K562 (cell line): ENCODE data around the gene NELFE. TPM values are rescaled to one million over a fixed set of nuclear protein-coding genes. Genes with fewer than 3 reads are reported as not detected.

Experiments
- BRF1 ChIP-seq: IDR thresholded peaks from 3 replicates; pipeline ENCODE4 v1.6.1; 2011; ENCODE audit warnings: borderline replicate concordance, mild to moderate bottlenecking; ENCODE audit not compliant: insufficient read length; ENCODE audit errors: extremely low read depth
- CBFA2T2 ChIP-seq: fragments of 450-650 bp; conservative IDR thresholded peaks from 2 replicates; pipeline ENCODE4 v1.6.1; 2017; ENCODE audit warnings: mild to moderate bottlenecking
- FOXA3 ChIP-seq, 2 experiments: fragments of 450-650 bp in 1 of 2; sonication (generic) in 1 of 2; formaldehyde crosslinking; IDR thresholded peaks in 1 of 2; conservative IDR thresholded peaks in 1 of 2; 2 replicates each; pipeline versions ENCODE4 v1.4.0 to v1.8.0; 2020 to 2022; ENCODE audit warnings: mild to moderate bottlenecking in 2 of 2, missing genetic modification reagents in 1 of 2
- GATAD2B ChIP-seq: fragments of 450-650 bp; IDR thresholded peaks from 2 replicates; pipeline ENCODE4 v1.6.1; 2017; ENCODE audit warnings: mild to moderate bottlenecking, borderline replicate concordance
- GMEB1 ChIP-seq: fragments of 250-450 bp; sonication (Bioruptor Pico); IDR thresholded peaks from 2 replicates; pipeline ENCODE4 v1.4.0; 2020; ENCODE audit warnings: mild to moderate bottlenecking
- HINFP ChIP-seq: fragments of 450-650 bp; conservative IDR thresholded peaks from 2 replicates; pipeline ENCODE4 v1.6.1; 2016; ENCODE audit warnings: missing genetic modification characterization, low read depth, mild to moderate bottlenecking, control low read depth, missing compliant biosample characterization
- JUN ChIP-seq, 2 experiments: sonication (generic) in 1 of 2; formaldehyde crosslinking in 1 of 2; IDR thresholded peaks; 2 replicates each; pipeline versions ENCODE4 v1.6.1 to v1.8.0; 2012 to 2022; ENCODE audit warnings: borderline replicate concordance in 2 of 2, mild to moderate bottlenecking in 2 of 2, improper control_type of control experiment in 1 of 2, low read depth in 1 of 2, low read length in 1 of 2, missing genetic modification reagents in 1 of 2
- JUND ChIP-seq, 2 experiments: IDR thresholded peaks; 2 replicates in 1 of 2; 3 replicates in 1 of 2; pipeline ENCODE4 v1.6.1; 2011; ENCODE audit warnings: borderline replicate concordance in 2 of 2, low read depth in 2 of 2, low read length in 2 of 2, improper control_type of control experiment in 1 of 2, missing biosample characterization in 1 of 2, missing genetic modification characterization in 1 of 2, missing genetic modification reagents in 1 of 2
- MBD2 ChIP-seq: sonication (generic); IDR thresholded peaks from 2 replicates; pipeline ENCODE4 v1.6.1; 2016; ENCODE audit warnings: low read depth, borderline replicate concordance
- NCOR1 ChIP-seq: fragments of 450-650 bp; IDR thresholded peaks from 2 replicates; pipeline ENCODE4 v1.6.1; 2016; ENCODE audit warnings: mild to moderate bottlenecking, moderate library complexity
- PHF21A ChIP-seq: fragments of 450-650 bp; IDR thresholded peaks from 2 replicates; pipeline ENCODE4 v1.6.1; 2017; ENCODE audit warnings: low read depth, borderline replicate concordance
- RCOR1 ChIP-seq, 2 experiments: IDR thresholded peaks; 2 replicates each; pipeline ENCODE4 v1.6.1; 2012; ENCODE audit warnings: low read depth in 2 of 2, low read length in 2 of 2, borderline replicate concordance in 1 of 2, improper control_type of control experiment in 1 of 2
- SMARCA4 ChIP-seq: fragments of 450-650 bp; IDR thresholded peaks from 2 replicates; pipeline ENCODE4 v1.6.1; 2016
- TBL1XR1 ChIP-seq, 2 experiments: IDR thresholded peaks; 2 replicates each; pipeline ENCODE4 v1.6.1; 2012; ENCODE audit warnings: improper control_type of control experiment in 2 of 2, low read length in 2 of 2, mild to moderate bottlenecking in 1 of 2
- TCF3 ChIP-seq: sonication (generic); formaldehyde crosslinking; IDR thresholded peaks from 2 replicates; pipeline ENCODE4 v1.4.0; 2020; ENCODE audit warnings: mild to moderate bottlenecking, missing genetic modification reagents
- TEAD4 ChIP-seq, 2 experiments: sonication (generic) in 1 of 2; formaldehyde crosslinking in 1 of 2; IDR thresholded peaks; 2 replicates each; pipeline versions ENCODE4 v1.6.1 to v1.8.0; 2012 to 2022; ENCODE audit warnings: borderline replicate concordance in 1 of 2, inconsistent platforms in 1 of 2, low read length in 1 of 2, mild to moderate bottlenecking in 1 of 2, missing genetic modification reagents in 1 of 2
- VEZF1 ChIP-seq: fragments of 200-800 bp; sonication (Bioruptor generic); IDR thresholded peaks from 2 replicates; pipeline ENCODE4 v1.6.1; 2017; ENCODE audit warnings: missing genetic modification characterization, missing compliant biosample characterization
- ZNF23 ChIP-seq: fragments of 250-450 bp; sonication (Bioruptor Pico); IDR thresholded peaks from 2 replicates; pipeline ENCODE4 v1.4.0; 2020; ENCODE audit warnings: mild to moderate bottlenecking
- ZNF766 ChIP-seq: fragments of 200-800 bp; sonication (Bioruptor generic); conservative IDR thresholded peaks from 2 replicates; pipeline ENCODE4 v1.6.1; 2016; ENCODE audit warnings: missing genetic modification characterization, missing compliant biosample characterization
- polyA plus RNA-seq, 8 experiments: library from polyadenylated mRNA; depleted of rRNA in 4 of 8; stranded (reverse) in 5 of 8; unstranded in 3 of 8; fragments of >200 nt; fragmentation: Nextera tagmentation in 2 of 8; fragmentation: Illumina TruSeq in 1 of 8; extraction: Ambion mirVana in 2 of 8; extraction: Trizol in 1 of 8; gene quantifications; 2 replicates each; pipeline versions ENCODE4 v1.2.1 to v1.2.3, GENCODE V29; 2011 to 2014; ENCODE audit warnings: inconsistent platforms in 1 of 8, missing spikeins in 1 of 8
- total RNA-seq, 7 experiments: library from RNA; depleted of rRNA in 6 of 7; stranded (reverse); fragments of >200 nt in 6 of 7; fragmentation: Illumina TruSeq in 2 of 7; extraction: Trizol in 2 of 7; gene quantifications; 2 replicates each; pipeline versions ENCODE4 v1.2.1 to v1.2.3, GENCODE V29; 2011 to 2021; ENCODE audit warnings: low replicate concordance in 1 of 7
- TF ChIP-seq, protein P1 (sequence below), 2 experiments: fragments of 200-800 bp in 1 of 2; sonication (Bioruptor generic) in 1 of 2; sonication (generic) in 1 of 2; formaldehyde crosslinking in 1 of 2; IDR thresholded peaks in 1 of 2; conservative IDR thresholded peaks in 1 of 2; 2 replicates each; pipeline versions ENCODE4 v1.5.0 to v1.6.1; 2016 to 2020; ENCODE audit warnings: missing compliant biosample characterization in 1 of 2, missing genetic modification characterization in 1 of 2, missing genetic modification reagents in 1 of 2

Gene NELFE
- total and polyA plus RNA-seq, 9 of the 15 experiments (the other 6 are each of a cell fraction or from before 2014, with no cell fraction given) = 15.2 to 157 (median 91.5) TPM

- TF ChIP-seq RCOR1 (IDR thresholded peaks at IDR 0.05; ENCODE audit: borderline replicate concordance in 1 of 2, low read depth in 2 of 2, low read length in 2 of 2) (peak in 1 of 2 experiments; percentile 95; a peak in 2 of 4 replicates), CBFA2T2 (peak; percentile 42), TBL1XR1 (IDR thresholded peaks at IDR 0.05; ENCODE audit: low read length in 2 of 2) (peak in 1 of 2 experiments; percentile 17; a peak in 1 of 4 replicates), FOXA3 (CRISPR knock-in tag; conservative IDR thresholded peaks at IDR 0.05 in 1 of 2, IDR thresholded peaks at IDR 0.05 in 1 of 2) (0 out of 4 replicates have a peak, but pooled peaks of 1 of the 2 experiments have one; percentile 19), JUN (IDR thresholded peaks at IDR 0.05; ENCODE audit: borderline replicate concordance, low read depth, low read length) (peak; percentile 47; the same call in 1 of the 2 replicates), JUN (CRISPR knock-in tag; IDR thresholded peaks at IDR 0.05; ENCODE audit: borderline replicate concordance) (no peak), TCF3 (CRISPR knock-in tag) (0 out of 2 replicates have a peak, but pooled peaks have one; percentile 17), ZNF766 (CRISPR knock-in tag) (peak; percentile 76), ZNF23 (CRISPR knock-in tag) (no peak), SMARCA4 (peak; percentile 66; the same call in 1 of the 2 replicates), GATAD2B (no peak), GMEB1 (no peak), NCOR1 (peak; percentile 36; the same call in 1 of the 2 replicates), MBD2 (no peak), JUND (IDR thresholded peaks at IDR 0.05; ENCODE audit: borderline replicate concordance, low read depth, low read length) (peak; percentile 40; the same call in 1 of the 2 replicates), JUND (tag; IDR thresholded peaks at IDR 0.05; ENCODE audit: borderline replicate concordance, low read depth, low read length) (no peak; the same call in 2 of the 3 replicates), HINFP (no peak), VEZF1 (peak; percentile 56), BRF1 (no peak), TEAD4 (IDR thresholded peaks at IDR 0.05; ENCODE audit: low read length) (peak; percentile 43; the same call in 1 of the 2 replicates), TEAD4 (CRISPR knock-in tag; IDR thresholded peaks at IDR 0.05; ENCODE audit: borderline replicate concordance) (no peak), PHF21A (0 out of 2 replicates have a peak, but pooled peaks have one; percentile 30)
- TF ChIP-seq, protein P1, sequence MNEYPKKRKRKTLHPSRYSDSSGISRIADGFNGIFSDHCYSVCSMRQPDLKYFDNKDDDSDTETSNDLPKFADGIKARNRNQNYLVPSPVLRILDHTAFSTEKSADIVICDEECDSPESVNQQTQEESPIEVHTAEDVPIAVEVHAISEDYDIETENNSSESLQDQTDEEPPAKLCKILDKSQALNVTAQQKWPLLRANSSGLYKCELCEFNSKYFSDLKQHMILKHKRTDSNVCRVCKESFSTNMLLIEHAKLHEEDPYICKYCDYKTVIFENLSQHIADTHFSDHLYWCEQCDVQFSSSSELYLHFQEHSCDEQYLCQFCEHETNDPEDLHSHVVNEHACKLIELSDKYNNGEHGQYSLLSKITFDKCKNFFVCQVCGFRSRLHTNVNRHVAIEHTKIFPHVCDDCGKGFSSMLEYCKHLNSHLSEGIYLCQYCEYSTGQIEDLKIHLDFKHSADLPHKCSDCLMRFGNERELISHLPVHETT (CRISPR knock-in tag; conservative IDR thresholded peaks at IDR 0.05 in 1 of 2, IDR thresholded peaks at IDR 0.05 in 1 of 2) = 0 out of 4 replicates have a peak, but pooled peaks of 1 of the 2 experiments have one; percentile 28
These were observed 54.8 kb downstream of the NELFE start (continued) for GRCh38 chr6:31903957-31904356.
